Measurements from ENCODE around the gene RHEX.

- no peak for TF ChIP-seq EP300 (IDR thresholded peaks at IDR 0.05)
- no peak for TF ChIP-seq POLR2A (IDR thresholded peaks at IDR 0.05; ENCODE audit: low read depth)
- no peak for TF ChIP-seq CTCF (IDR thresholded peaks at IDR 0.05)
- TF ChIP-seq POLR2AphosphoS5 (IDR thresholded peaks at IDR 0.05): no peak
Measured at GRCh38 chr1:206083750-206084149, 30.8 kb downstream of the RHEX start.

Data from esophagus muscularis mucosa (tissue), 4 donors.